HEK293T (cell line): ENCODE results near the gene MYH10.

Source experiments
- CTCF ChIA-PET: fragments of 350-600 bp; formaldehyde crosslinking; extraction: SDS; loops from one replicate; lab custom pipeline; 2021; ENCODE audit warnings: antibody characterized with exemption, inconsistent platforms; lab: Yijun Ruan, JAX
- POLR2A ChIA-PET: fragments of 350-600 bp; formaldehyde crosslinking; extraction: SDS; loops from one replicate; lab custom pipeline; 2020; ENCODE audit warnings: antibody characterized with exemption, inconsistent platforms; lab: Yijun Ruan, JAX
- DNase-seq: peaks from one replicate; pipeline ENCODE4 v3.0.0; 2012; ENCODE audit warnings: mixed read lengths; ENCODE audit errors: extremely low spot score
- ARNT ChIP-seq: fragments of 450-650 bp; IDR thresholded peaks from 2 replicates; pipeline ENCODE4 v1.6.1; 2017; ENCODE audit warnings: mild to moderate bottlenecking
- BHLHE40 ChIP-seq: fragments of 450-650 bp; IDR thresholded peaks from 2 replicates; pipeline ENCODE4 v1.6.1; 2016; ENCODE audit warnings: mild to moderate bottlenecking, moderate library complexity, borderline replicate concordance
- CTBP1 ChIP-seq: fragments of 450-650 bp; IDR thresholded peaks from 2 replicates; pipeline ENCODE4 v1.6.1; 2016; ENCODE audit warnings: borderline replicate concordance
- ELF4 ChIP-seq: fragments of 450-650 bp; IDR thresholded peaks from 2 replicates; pipeline ENCODE4 v1.6.1; 2017; ENCODE audit warnings: antibody characterized with exemption
- FOXA1 ChIP-seq: fragments of 450-650 bp; IDR thresholded peaks from 2 replicates; pipeline ENCODE4 v1.6.1; 2016; ENCODE audit warnings: mild to moderate bottlenecking
- FOXK2 ChIP-seq: fragments of 450-650 bp; IDR thresholded peaks from 2 replicates; pipeline ENCODE4 v1.6.1; 2016; ENCODE audit warnings: mild to moderate bottlenecking
- FOXM1 ChIP-seq: fragments of 450-650 bp; IDR thresholded peaks from 2 replicates; pipeline ENCODE4 v1.6.1; 2017; ENCODE audit warnings: mild to moderate bottlenecking, borderline replicate concordance
- HDGF ChIP-seq: fragments of 450-650 bp; IDR thresholded peaks from 2 replicates; pipeline ENCODE4 v1.6.1; 2017; ENCODE audit warnings: antibody characterized with exemption, borderline replicate concordance
- L3MBTL2 ChIP-seq: fragments of 450-650 bp; conservative IDR thresholded peaks from 2 replicates; pipeline ENCODE4 v1.6.1; 2016; ENCODE audit warnings: mild to moderate bottlenecking
- LEF1 ChIP-seq: fragments of 450-650 bp; IDR thresholded peaks from 2 replicates; pipeline ENCODE4 v1.6.1; 2017; ENCODE audit warnings: mild to moderate bottlenecking, borderline replicate concordance
- NFRKB ChIP-seq: fragments of 450-650 bp; IDR thresholded peaks from 2 replicates; pipeline ENCODE4 v1.6.1; 2016; ENCODE audit warnings: mild to moderate bottlenecking, moderate library complexity
- SP1 ChIP-seq: fragments of 450-650 bp; IDR thresholded peaks from 2 replicates; pipeline ENCODE4 v1.6.1; 2017
- SUZ12 ChIP-seq: fragments of 450-650 bp; IDR thresholded peaks from 2 replicates; pipeline ENCODE4 v1.6.1; 2016; ENCODE audit warnings: mild to moderate bottlenecking
- TARDBP ChIP-seq: fragments of 450-650 bp; IDR thresholded peaks from 2 replicates; pipeline ENCODE4 v1.6.1; 2016
- ZNF384 ChIP-seq: fragments of 450-650 bp; IDR thresholded peaks from 2 replicates; pipeline ENCODE4 v1.6.1; 2016
- TF ChIP-seq, protein P1 (sequence below): fragments of 450-650 bp; IDR thresholded peaks from 2 replicates; pipeline ENCODE4 v1.6.1; 2016

Gene MYH10

DNA sequence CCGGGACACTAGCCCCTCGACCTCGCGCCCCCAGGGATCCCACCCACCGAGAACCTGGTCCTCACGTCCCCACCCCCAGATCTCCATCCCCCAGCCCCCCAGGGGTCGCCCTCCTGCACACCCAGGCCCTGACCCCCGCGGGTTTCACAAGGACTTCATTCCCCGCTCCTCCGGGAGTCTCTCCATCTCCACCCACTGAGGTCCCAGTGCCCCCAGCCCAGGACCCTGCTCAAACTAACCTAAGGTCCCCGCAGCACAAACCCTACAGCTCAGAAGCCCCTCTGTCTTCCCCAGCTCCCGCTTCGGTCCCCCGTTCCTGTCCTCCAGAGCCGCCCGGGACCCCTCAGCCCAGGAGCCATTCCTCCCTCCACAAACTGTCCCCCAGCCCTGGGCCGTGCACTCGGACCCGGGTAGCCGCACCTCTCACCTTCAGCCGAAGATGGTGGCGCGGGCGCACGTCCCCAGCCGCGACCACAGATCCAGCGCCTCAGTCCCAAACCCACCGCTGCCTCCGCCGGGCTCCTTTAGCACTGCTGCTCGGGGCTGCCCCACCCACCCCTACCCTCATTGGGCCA, at the start of gene MYH10:
Gene MYH10, minus strand, starts transcription at position 499 of the 575 bp plus-strand sequence. CDS start 7,479 bp downstream, outside the sequence.
- ChIA-PET CTCF (no interaction called here), POLR2A (interaction anchor here (0.8 to 1.4 kb wide), 11 partner anchors 9 to 249 kb away, joined by 3 to 6 read pairs (median 3); no protein-coding TSS in a partner anchor)
- TF ChIP-seq NFRKB (no peak), FOXM1 (no peak), FOXA1 (no peak), CTBP1 (no peak), L3MBTL2 (no peak), ELF4 (no peak), LEF1 (no peak), FOXK2 (no peak), HDGF (no peak), ZNF384 (no peak), SUZ12 (no peak), BHLHE40 (no peak), ARNT (no peak), SP1 (no peak)
- TF ChIP-seq, protein P1, sequence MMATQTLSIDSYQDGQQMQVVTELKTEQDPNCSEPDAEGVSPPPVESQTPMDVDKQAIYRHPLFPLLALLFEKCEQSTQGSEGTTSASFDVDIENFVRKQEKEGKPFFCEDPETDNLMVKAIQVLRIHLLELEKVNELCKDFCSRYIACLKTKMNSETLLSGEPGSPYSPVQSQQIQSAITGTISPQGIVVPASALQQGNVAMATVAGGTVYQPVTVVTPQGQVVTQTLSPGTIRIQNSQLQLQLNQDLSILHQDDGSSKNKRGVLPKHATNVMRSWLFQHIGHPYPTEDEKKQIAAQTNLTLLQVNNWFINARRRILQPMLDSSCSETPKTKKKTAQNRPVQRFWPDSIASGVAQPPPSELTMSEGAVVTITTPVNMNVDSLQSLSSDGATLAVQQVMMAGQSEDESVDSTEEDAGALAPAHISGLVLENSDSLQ: no peak
- no peak for DNase-seq

DNA sequence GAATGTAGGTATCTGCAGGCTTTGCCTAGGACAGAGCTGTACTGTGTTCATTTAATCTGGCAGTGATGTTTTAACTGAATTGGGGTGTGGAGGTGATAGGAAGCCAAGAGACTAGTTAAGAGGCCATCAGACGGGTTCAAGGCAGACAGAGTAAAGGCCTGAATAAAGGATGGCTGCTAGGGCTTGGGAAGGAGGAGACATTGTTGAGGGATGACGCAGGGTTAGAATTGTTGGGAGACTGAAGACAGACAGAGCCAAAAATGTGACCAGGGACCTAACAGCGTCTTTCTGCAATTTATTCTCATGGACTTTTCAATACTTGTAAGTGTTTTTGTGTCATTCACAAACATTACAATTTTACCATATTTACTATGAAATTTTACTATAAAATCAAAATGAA, 48.6 kb upstream of the MYH10 start:
- ChIA-PET POLR2A (no interaction called here), CTCF (no interaction called here)
- TF ChIP-seq L3MBTL2 (no peak), BHLHE40 (no peak), CTBP1 (no peak), FOXM1 (no peak), LEF1 (no peak)
- TF ChIP-seq, protein P1: no peak
- DNase-seq: no peak

DNA sequence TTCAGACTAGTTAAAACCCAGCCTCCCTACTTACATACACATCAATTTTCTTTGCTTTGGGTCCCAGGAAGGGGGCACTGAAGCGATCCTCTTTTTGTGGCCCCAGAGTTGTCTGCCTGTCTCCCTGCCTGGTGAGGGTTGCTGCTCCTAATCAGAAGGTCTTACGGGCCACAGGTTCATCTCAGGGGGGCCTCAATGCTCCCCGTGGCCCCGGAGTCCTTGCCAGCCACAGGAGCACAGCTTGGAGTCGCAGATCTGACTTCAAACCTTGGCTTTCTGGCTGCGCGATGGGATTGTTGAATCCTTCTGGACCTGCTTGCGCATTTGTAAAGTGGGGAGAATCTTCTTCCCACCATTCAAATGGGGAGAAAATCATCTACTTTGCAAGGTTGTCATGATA, 44.8 kb upstream of the MYH10 start:
- TF ChIP-seq L3MBTL2 (no peak), NFRKB (no peak), HDGF (no peak)
- POLR2A ChIA-PET: interaction anchor here (1.3 kb wide), 1 partner anchor 45 kb away, joined by 3 read pairs; the partner anchor contains the start of gene MYH10
- DNase-seq: no peak
- CTCF ChIA-PET: interaction anchor here (1.3 kb wide), 1 partner anchor 70 kb away, joined by 4 read pairs; no protein-coding TSS in a partner anchor

DNA sequence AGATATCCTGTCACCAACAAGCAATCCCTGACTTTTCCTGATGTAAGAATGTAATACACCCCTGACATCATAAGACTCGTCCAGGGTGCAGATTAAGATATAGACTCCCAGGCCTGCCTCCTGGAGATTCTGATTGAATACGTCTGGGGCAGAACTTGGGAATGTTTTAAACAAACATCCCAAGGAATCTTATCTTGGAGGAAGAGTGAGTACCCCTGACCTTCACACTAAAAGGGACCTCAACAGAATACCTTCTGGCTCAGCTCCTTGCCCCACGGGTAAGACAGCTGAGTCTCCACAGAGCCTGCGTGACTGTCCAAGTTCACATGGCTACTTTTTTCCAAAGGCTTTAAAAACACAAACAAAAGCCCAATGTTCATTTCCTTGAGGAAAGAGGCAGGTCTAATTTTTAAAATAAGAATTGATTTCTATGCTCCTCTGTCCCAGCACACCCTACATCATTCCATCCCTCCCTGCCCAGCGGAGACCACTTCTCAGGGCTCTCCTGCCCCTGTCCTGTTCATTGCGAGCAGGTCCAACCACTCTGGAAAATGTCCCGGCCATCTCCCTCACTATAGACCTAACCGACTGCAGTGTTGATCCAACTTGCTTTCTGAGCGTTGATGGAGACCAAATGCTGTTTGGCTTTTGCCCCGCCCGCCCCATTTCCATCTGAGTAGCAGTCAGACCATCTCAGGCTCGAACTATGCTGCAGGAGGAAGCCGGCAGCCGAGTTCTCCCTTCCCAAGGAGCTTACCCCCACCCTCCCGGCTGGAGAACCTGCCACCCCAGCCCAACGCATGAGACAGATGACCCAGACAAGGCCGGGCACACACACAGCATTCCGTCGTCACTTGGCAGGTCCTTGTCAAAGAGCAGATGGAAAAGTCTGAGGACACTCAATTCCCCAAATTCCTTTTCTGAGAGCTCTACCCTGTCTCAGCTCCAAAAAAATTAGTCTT, 44.1 kb upstream of the MYH10 start:
- TF ChIP-seq FOXA1: no peak
- TF ChIP-seq FOXM1: no peak
- TF ChIP-seq NFRKB: no peak
- no peak for TF ChIP-seq SUZ12
- TF ChIP-seq TARDBP: no peak
- TF ChIP-seq LEF1: no peak
- TF ChIP-seq SP1: no peak
- no peak for TF ChIP-seq FOXK2
- TF ChIP-seq, protein P1: no peak
- ChIA-PET POLR2A (interaction anchor here (1.3 kb wide), 1 partner anchor 44 kb away, joined by 3 read pairs; the partner anchor contains the start of gene MYH10), CTCF (interaction anchor here (1.3 kb wide), 1 partner anchor 71 kb away, joined by 4 read pairs; no protein-coding TSS in a partner anchor)
- no peak for DNase-seq

DNA sequence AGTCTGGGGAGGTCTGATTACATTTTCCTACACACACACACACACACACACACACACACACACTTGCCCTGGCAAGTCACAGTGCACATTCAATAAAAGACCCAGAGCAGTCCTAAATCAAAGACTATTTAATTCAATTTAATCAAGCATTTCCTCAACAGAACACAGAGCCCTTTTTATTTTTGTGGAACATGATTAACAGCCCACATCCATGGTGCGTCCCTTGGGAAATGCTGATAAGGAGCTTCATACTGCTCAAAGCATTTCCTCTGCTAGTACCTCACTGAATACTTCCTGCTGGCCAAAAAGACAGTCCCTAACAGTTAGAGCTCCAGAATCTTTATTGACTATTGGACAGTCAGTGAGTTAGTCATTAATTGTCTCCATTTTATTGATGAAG, 43.1 kb upstream of the MYH10 start:
- DNase-seq: no peak
- ChIA-PET CTCF (no interaction called here), POLR2A (no interaction called here)
- TF ChIP-seq ZNF384 (no peak), TARDBP (no peak), CTBP1 (no peak), FOXA1 (no peak), FOXM1 (no peak), FOXK2 (no peak), BHLHE40 (no peak), ELF4 (no peak), NFRKB (no peak), ARNT (no peak)
- TF ChIP-seq, protein P1: no peak
